K562 (cell line): ENCODE measurements around the gene REEP6. TPM values are rescaled to one million over a fixed set of nuclear protein-coding genes. Genes with fewer than 3 reads are reported as not detected.

Experiments used
- ATAC-seq: fragments of 200-7000 bp; cut with Tn5 transposase; 3 replicates; pipeline ENCODE4 v1.9.1; 2020; ENCODE audit warnings: moderate library complexity
- BruUV-seq: library from RNA; stranded (reverse); fragments of 400-500 nt; replicated peaks from 2 replicates; lab custom pipeline; 2021; lab: Mats Ljungman, UMichigan
- CTCF ChIA-PET: fragments of 300-600 bp; formaldehyde crosslinking; extraction: SDS; loops from one replicate; lab custom pipeline; 2021; ENCODE audit warnings: low intra/inter-chr PET ratio; lab: Yijun Ruan, JAX
- POLR2A ChIA-PET: fragments of 300-600, 350-650 bp; sonication (Branson Sonifier 250); formaldehyde crosslinking; extraction: SDS; loops from one replicate; lab custom pipeline; 2021; ENCODE audit warnings: antibody characterized with exemption, inconsistent platforms; lab: Yijun Ruan, JAX
- DNase-seq, 4 experiments: peaks; one replicate each; pipeline versions ENCODE4 v3.0.0 to v3.0.0-alpha.2; 2011 to 2018; ENCODE audit warnings: low spot score in 3 of 4, mixed read lengths in 3 of 4; ENCODE audit errors: extremely low read depth in 1 of 4
- FAIRE-seq: peaks from 2 replicates; lab custom pipeline; 2011; peaks lifted over from hg19 to GRCh38; lab: Jason Lieb, UNC
- H2AFZ ChIP-seq: 2 replicates; pipeline ENCODE4 v1.6.0; 2011; ENCODE audit warnings: low read depth, low read length, control low read depth, inconsistent platforms
- H3K27ac ChIP-seq: fragments of 200-600 bp; 3 replicates; pipeline ENCODE4 v1.8.0; 2011; ENCODE audit warnings: low read depth, mild to moderate bottlenecking, control low read depth, inconsistent platforms, low read length, moderate library complexity, mixed read lengths; ENCODE audit errors: extremely low read depth
- H3K27me3 ChIP-seq, 2 experiments: fragments of 300-600 bp in 1 of 2; 2 replicates in 1 of 2; 3 replicates in 1 of 2; pipeline versions ENCODE4 v1.6.0 to v1.8.0; 2011; ENCODE audit warnings: inconsistent platforms in 2 of 2, low read length in 2 of 2, mild to moderate bottlenecking in 1 of 2, mixed read lengths in 1 of 2, moderate library complexity in 1 of 2; ENCODE audit not compliant: control insufficient read depth in 2 of 2, insufficient read depth in 2 of 2
- H3K36me3 ChIP-seq: fragments of 300-600 bp; 3 replicates; pipeline ENCODE4 v1.8.0; 2011; ENCODE audit warnings: mild to moderate bottlenecking, low read length, inconsistent platforms; ENCODE audit not compliant: control insufficient read depth, insufficient read depth
- H3K4me1 ChIP-seq, 2 experiments: fragments of 200-600 bp in 1 of 2; replicated peaks in 1 of 2; 2 replicates in 1 of 2; 3 replicates in 1 of 2; pipeline versions ENCODE4 v1.5.1 to v1.8.0; 2011; ENCODE audit warnings: inconsistent platforms in 2 of 2, low read length in 2 of 2, mild to moderate bottlenecking in 1 of 2, mixed read lengths in 1 of 2, moderate library complexity in 1 of 2; ENCODE audit not compliant: control insufficient read depth in 2 of 2, insufficient read depth in 2 of 2
- H3K4me2 ChIP-seq: 2 replicates; pipeline ENCODE4 v1.6.1; 2011; ENCODE audit warnings: low read length, control low read depth, inconsistent platforms, mixed read lengths; ENCODE audit not compliant: insufficient read depth
- H3K4me3 ChIP-seq: fragments of 200-600 bp; sonication (generic), shearing (Covaris generic); 2 replicates; pipeline ENCODE4 v1.5.1; 2016; ENCODE audit warnings: control low read depth, inconsistent platforms
- H3K79me2 ChIP-seq: fragments of 200-600 bp; 3 replicates; pipeline ENCODE4 v1.8.0; 2011; ENCODE audit warnings: low read length, inconsistent platforms; ENCODE audit not compliant: control insufficient read depth, insufficient read depth
- H3K9ac ChIP-seq, 2 experiments: 2 replicates each; pipeline versions ENCODE4 v1.6.0 to v1.6.1; 2011; ENCODE audit warnings: low read depth in 2 of 2, low read length in 2 of 2, control low read depth in 1 of 2, inconsistent platforms in 1 of 2, mild to moderate bottlenecking in 1 of 2, mixed read lengths in 1 of 2; ENCODE audit not compliant: insufficient read depth in 1 of 2
- H3K9me1 ChIP-seq: one replicate; pipeline ENCODE4 v1.6.0; 2011; ENCODE audit warnings: inconsistent platforms, mild to moderate bottlenecking, low read length, moderate library complexity; ENCODE audit not compliant: control insufficient read depth, insufficient read depth
- H3K9me3 ChIP-seq: replicated peaks from 2 replicates; pipeline ENCODE4 v1.5.1; 2011; ENCODE audit warnings: low read depth, low read length, inconsistent platforms; ENCODE audit not compliant: control insufficient read depth, insufficient read depth
- H4K20me1 ChIP-seq: replicated peaks from 2 replicates; pipeline ENCODE4 v1.6.1; 2011; ENCODE audit warnings: low read length, inconsistent platforms, mixed read lengths; ENCODE audit not compliant: control insufficient read depth, insufficient read depth
- ATF4 ChIP-seq: fragments of 450-650 bp; formaldehyde crosslinking; IDR thresholded peaks from 2 replicates; pipeline ENCODE4 v1.4.0; 2022; ENCODE audit warnings: mild to moderate bottlenecking, moderate library complexity
- CEBPZ ChIP-seq: fragments of 150-350 bp; IDR thresholded peaks from 2 replicates; pipeline ENCODE4 v1.6.1; 2014; ENCODE audit warnings: low read depth, mild to moderate bottlenecking, low read length, borderline replicate concordance
- ELF1 ChIP-seq: fragments of 200-800 bp; sonication (Bioruptor generic); IDR thresholded peaks from 2 replicates; pipeline ENCODE4 v1.6.1; 2016; ENCODE audit warnings: missing genetic modification characterization, missing compliant biosample characterization
- FIP1L1 ChIP-seq: fragments of 200-400 bp; formaldehyde crosslinking; IDR thresholded peaks from 2 replicates; pipeline ENCODE4 v1.6.1; 2018; ENCODE audit warnings: mild to moderate bottlenecking, low read depth, low read length; ENCODE audit not compliant: poor library complexity, severe bottlenecking
- NR2F6 ChIP-seq: fragments of 450-650 bp; formaldehyde crosslinking; IDR thresholded peaks from 2 replicates; pipeline ENCODE4 v1.4.0; 2020; ENCODE audit warnings: mild to moderate bottlenecking
- NR4A1 ChIP-seq, 2 experiments: fragments of 250-450 bp in 1 of 2; fragments of 450-650 bp in 1 of 2; sonication (Bioruptor Pico) in 1 of 2; IDR thresholded peaks; 2 replicates each; pipeline versions ENCODE4 v1.4.0 to v1.6.1; 2016 to 2020; ENCODE audit warnings: mild to moderate bottlenecking in 2 of 2, missing compliant biosample characterization in 1 of 2, missing genetic modification characterization in 1 of 2, moderate library complexity in 1 of 2
- NUFIP1 ChIP-seq: fragments of 450-650 bp; IDR thresholded peaks from 2 replicates; pipeline ENCODE4 v1.6.1; 2018; ENCODE audit not compliant: partially characterized antibody
- ZBTB33 ChIP-seq: sonication (generic); formaldehyde crosslinking; IDR thresholded peaks from 2 replicates; pipeline ENCODE4 v1.8.1; 2023; ENCODE audit warnings: mild to moderate bottlenecking, missing genetic modification reagents
- ZNF324 ChIP-seq: fragments of 250-450 bp; sonication (Bioruptor Pico); IDR thresholded peaks from 2 replicates; pipeline ENCODE4 v1.4.0; 2020; ENCODE audit warnings: mild to moderate bottlenecking
- ZNF780A ChIP-seq: fragments of 250-450 bp; sonication (Bioruptor Pico); IDR thresholded peaks from 2 replicates; pipeline ENCODE4 v1.5.0; 2021; ENCODE audit warnings: mild to moderate bottlenecking
- WGBS: fragments of 100-300 bp; shearing (Covaris generic); methylation state at CpG from one replicate; pipeline ENCODE4 v1.1.6; 2016; ENCODE audit warnings: low coverage, mixed read lengths; ENCODE audit not compliant: insufficient coverage; ENCODE audit errors: missing lambda C conversion rate; 5-methylcytosine and 5-hydroxymethylcytosine counted together
- in situ Hi-C: fragments of 300-500 bp; cut with MboI; formaldehyde crosslinking; loops from 4 replicates; pipeline ENCODE4 v1.15.0; 2018; ENCODE audit warnings: inconsistent platforms, mixed read lengths
- intact Hi-C: fragments of 100-400 bp; cut with micrococcal nuclease; formaldehyde crosslinking; loops from 2 replicates; pipeline ENCODE4 v1.14.2; 2022
- polyA plus RNA-seq, 8 experiments: library from polyadenylated mRNA; depleted of rRNA in 4 of 8; stranded (reverse) in 5 of 8; unstranded in 3 of 8; fragments of >200 nt; fragmentation: Nextera tagmentation in 2 of 8; fragmentation: Illumina TruSeq in 1 of 8; extraction: Ambion mirVana in 2 of 8; extraction: Trizol in 1 of 8; gene quantifications; 2 replicates each; pipeline versions ENCODE4 v1.2.1 to v1.2.3, GENCODE V29; 2011 to 2014; ENCODE audit warnings: inconsistent platforms in 1 of 8, missing spikeins in 1 of 8
- total RNA-seq, 7 experiments: library from RNA; depleted of rRNA in 6 of 7; stranded (reverse); fragments of >200 nt in 6 of 7; fragmentation: Illumina TruSeq in 2 of 7; extraction: Trizol in 2 of 7; gene quantifications; 2 replicates each; pipeline versions ENCODE4 v1.2.1 to v1.2.3, GENCODE V29; 2011 to 2021; ENCODE audit warnings: low replicate concordance in 1 of 7

The REEP6 gene
- total and polyA plus RNA-seq, 9 of the 15 experiments (the other 6 are each of a cell fraction or from before 2014, with no cell fraction given) = 1.2 to 64.2 (median 12.7) TPM

- Histone ChIP-seq H3K36me3 (peaks cover 6% of the 10 kb centered on the region; the same call in 1 of the 3 replicates), H3K27ac (no peak overlapping the region), H3K4me3 (no peak overlapping the region), H2AFZ (no peak overlapping the region), H3K4me2 (no peak overlapping the region), H3K9me3 (no peaks in the 10 kb centered on the region), H3K4me1 (peaks cover 5 to 75% of the 10 kb centered on the region in 2 experiments; a peak in 4 of 5 replicates), H3K79me2 (no peaks in the 10 kb centered on the region), H3K9ac (no peak overlapping the region), H3K27me3 (no peaks in the 10 kb centered on the region), H4K20me1 (peaks cover 25% of the 10 kb centered on the region), H3K9me1 (peaks cover 7% of the 10 kb centered on the region)
- FAIRE-seq = no peak
- no peak for ATAC-seq
- intact Hi-C loops (loop anchor here (5.0 kb wide), 1 partner anchor 55 kb away; the partner anchor contains the start of gene ADAMTSL5), in situ Hi-C loops (loop anchor here (5.0 kb wide), 1 partner anchor 50 kb away; no protein-coding TSS in a partner anchor)
- ChIA-PET POLR2A (interaction anchor here (0.5 to 1.5 kb wide), 4 partner anchors 17 to 438 kb away, joined by 3 to 4 read pairs (median 3); partner anchors contain the start of gene CIRBP), CTCF (no interaction called here)
- no peak for DNase-seq
- 53% methylated on average over 26 of the region's 48 CpGs for WGBS
- no TSS peak for BruUV-seq
- TF ChIP-seq NR2F6 (CRISPR knock-in tag) (no peak), FIP1L1 (peak; percentile 21), ZNF780A (CRISPR knock-in tag) (no peak), ZBTB33 (CRISPR knock-in tag) (peak; percentile 54; the same call in 1 of the 2 replicates), ATF4 (CRISPR knock-in tag) (no peak), CEBPZ (no peak), ELF1 (tag) (no peak), ZNF324 (CRISPR knock-in tag) (no peak), NUFIP1 (no peak), NR4A1 (CRISPR knock-in tag; IDR thresholded peaks at IDR 0.05) (no peak), NR4A1 (tag; IDR thresholded peaks at IDR 0.05) (no peak)
Measured at GRCh38 chr19:1457031-1457739, 33.8 kb upstream of the REEP6 start.
